ENCODE results near the gene USP36.
A peak's percentile ranks its signal among the peaks of the same experiment; 100 is the strongest.
"Not testable (repeated sequence)": the region's sequence is repeated elsewhere in the genome, so short reads cannot be mapped to it uniquely, and the experiment has no call there.

Gene USP36

DNA sequence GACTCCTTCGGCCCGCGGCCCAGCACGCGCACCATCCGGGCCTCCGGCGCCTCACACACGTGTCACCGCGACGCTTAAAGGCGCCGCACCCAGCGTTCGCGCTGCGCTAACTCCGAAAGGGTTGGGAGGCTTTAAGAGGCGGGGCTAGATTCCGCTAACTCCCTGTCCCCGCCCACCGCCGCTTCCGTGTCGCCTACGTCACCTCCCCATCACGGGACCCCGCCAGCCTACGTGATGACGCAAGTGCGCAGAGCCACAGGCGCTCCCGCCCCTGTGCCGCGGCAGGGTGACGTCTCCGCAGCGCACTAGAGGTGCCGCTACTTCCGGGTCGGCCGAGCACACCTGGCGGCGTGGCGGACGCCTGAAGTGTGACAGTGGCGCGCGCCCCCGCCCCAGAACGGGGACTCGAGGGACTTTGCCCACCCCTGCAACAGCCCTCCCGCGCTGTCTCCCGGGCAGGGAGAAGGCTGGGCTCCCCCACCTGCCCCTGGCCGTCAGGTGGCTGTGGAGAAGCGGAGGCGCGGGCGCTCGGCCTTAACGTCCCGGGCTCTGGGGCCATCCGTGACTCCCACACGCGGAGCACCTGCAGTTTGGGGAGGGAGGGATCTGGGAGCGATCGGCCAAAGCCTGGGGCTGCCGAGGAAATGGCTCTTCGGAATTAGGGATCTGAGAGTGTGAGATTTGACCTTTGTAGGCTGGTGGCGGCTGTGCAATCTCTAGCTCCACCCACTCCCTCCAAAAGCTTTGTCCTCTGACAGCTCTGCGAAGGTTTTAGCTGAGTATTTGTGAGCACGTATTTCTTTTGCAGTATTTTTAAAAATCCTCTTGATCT, at the start of gene USP36:
Gene USP36, minus strand, starts transcription at position 35 of the 832 bp plus-strand sequence. CDS start 4,451 bp downstream, outside the sequence.
- peak within 1 kb of the TSS; percentile 84 for H3K27ac ChIP-seq
- TF ChIP-seq, protein P1, sequence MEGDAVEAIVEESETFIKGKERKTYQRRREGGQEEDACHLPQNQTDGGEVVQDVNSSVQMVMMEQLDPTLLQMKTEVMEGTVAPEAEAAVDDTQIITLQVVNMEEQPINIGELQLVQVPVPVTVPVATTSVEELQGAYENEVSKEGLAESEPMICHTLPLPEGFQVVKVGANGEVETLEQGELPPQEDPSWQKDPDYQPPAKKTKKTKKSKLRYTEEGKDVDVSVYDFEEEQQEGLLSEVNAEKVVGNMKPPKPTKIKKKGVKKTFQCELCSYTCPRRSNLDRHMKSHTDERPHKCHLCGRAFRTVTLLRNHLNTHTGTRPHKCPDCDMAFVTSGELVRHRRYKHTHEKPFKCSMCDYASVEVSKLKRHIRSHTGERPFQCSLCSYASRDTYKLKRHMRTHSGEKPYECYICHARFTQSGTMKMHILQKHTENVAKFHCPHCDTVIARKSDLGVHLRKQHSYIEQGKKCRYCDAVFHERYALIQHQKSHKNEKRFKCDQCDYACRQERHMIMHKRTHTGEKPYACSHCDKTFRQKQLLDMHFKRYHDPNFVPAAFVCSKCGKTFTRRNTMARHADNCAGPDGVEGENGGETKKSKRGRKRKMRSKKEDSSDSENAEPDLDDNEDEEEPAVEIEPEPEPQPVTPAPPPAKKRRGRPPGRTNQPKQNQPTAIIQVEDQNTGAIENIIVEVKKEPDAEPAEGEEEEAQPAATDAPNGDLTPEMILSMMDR (IDR thresholded peaks at IDR 0.05) = peak; percentile 20
- no peak for TF ChIP-seq ZFX (IDR thresholded peaks at IDR 0.05; ENCODE audit: borderline replicate concordance)

DNA sequence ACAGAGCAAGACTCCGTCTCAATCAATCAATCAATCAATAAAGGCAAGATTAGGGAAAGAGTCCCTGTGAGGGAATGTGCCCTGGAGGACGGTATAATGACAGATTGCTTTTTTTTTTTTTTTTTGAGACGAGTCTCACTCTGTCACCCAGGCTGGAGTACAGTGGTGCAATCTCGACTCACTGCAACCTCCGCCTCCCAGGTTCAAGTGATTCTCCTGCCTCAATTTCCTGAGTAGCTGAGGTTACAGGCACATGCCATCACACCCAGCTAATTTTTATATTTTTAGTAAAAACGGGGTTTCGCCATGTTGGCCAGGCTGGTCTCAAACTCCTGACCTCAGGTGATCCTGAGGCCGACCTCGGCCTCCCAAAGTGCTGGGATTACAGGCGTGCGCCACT, 49.5 kb upstream of the USP36 start:
- not testable (repeated sequence) for H3K27ac ChIP-seq

DNA sequence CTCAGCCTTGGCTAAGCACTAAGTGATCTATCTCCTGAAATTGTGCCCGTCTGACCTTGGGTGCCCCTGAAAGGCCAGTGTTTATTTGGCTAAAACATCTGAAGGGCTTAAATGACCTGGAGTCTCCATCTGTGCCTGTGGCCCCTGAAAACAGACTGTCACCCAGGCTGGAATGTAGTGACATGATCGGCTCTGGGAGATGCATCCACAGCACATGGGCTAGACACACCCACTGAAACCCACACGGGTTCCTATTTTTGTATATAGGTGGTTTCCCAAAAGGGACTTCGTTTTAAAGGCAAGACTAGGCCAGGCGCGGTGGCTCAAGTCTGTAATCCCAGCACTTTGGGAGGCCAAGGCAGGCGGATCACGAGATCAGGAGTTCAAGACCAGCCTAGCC, 48.9 kb upstream of the USP36 start:
- H3K27ac ChIP-seq = no peak overlapping the region

DNA sequence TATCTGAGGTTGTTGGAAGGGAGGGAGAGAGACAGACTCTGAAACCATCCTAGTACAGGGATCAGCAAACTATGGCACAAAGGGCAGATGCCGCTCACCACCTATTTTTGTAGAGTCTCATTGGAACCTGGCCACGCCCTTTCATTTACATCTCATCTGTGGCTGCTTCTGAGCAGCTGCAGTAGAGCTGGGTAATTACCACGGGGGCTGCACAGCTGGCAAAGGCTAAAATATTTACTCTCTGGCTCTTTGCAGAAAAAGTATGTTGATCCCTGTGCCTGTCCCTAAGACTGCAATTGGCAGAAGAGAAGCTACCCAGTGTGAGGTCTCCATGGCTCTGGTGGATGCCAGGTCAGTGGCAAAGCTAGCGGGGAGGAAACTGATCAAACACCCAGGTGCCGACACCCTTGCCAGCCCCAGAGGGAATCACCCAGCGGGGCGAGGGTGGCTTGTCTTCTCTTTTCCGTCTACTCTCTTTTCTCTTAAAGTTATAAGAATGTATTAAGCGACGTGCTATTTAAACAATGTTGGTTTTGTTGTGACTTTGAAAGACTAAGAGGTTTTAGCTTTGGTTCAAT, 48.4 kb upstream of the USP36 start:
- H3K27ac ChIP-seq = no peak overlapping the region
- no peak for TF ChIP-seq ZFX (IDR thresholded peaks at IDR 0.05; ENCODE audit: borderline replicate concordance)
- TF ChIP-seq, protein P1 (IDR thresholded peaks at IDR 0.05) = no peak

More for the DNA sequence above, 48.9 kb upstream of the USP36 start:
- TF ChIP-seq ZFX (IDR thresholded peaks at IDR 0.05; ENCODE audit: borderline replicate concordance) = no peak

DNA sequence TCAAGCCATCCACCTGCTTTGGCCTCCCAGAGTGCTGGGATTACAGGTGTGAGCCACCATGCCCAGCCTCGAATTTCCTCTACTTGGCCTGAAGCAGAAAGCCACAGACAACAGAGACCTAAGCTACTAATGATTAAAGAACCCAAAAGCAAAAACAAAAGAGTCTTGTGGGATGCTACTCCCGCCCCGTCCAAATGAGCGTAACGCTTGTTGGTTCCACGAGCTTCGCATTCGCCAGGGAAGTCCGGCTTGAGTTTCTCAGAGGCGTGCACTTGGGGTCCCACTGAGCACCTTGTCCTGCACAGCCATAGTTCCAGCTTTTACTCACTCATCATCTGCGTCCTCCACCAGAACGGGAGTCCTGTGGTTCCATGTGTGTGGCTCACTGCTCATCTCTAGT, 46.3 kb upstream of the USP36 start:
- TF ChIP-seq, protein P1 (IDR thresholded peaks at IDR 0.05) = no peak
- TF ChIP-seq ZFX (IDR thresholded peaks at IDR 0.05; ENCODE audit: borderline replicate concordance) = no peak
- no peak overlapping the region for H3K27ac ChIP-seq

DNA sequence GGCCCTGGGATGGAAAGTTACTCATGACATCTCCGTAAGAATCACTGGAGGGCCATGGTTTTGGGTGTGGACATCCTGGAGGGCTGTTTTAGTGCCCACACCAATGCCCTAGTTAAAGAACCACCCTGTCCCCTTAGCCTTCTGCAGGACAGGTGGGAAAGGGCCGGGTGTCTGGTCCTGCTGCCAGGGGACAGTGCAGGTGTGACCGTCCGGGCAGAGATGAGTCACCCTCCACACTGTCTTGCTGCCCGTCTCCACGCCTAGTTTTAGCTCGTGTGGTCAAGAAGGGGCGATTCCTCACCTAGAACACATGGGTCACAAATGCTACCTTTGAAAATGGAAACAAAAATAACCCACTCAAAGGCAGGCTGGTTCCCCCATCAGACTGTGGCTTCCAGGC, 45.3 kb upstream of the USP36 start:
- TF ChIP-seq ZFX (IDR thresholded peaks at IDR 0.05; ENCODE audit: borderline replicate concordance) = no peak
- TF ChIP-seq, protein P1 (IDR thresholded peaks at IDR 0.05) = no peak
- H3K27ac ChIP-seq = no peak overlapping the region

DNA sequence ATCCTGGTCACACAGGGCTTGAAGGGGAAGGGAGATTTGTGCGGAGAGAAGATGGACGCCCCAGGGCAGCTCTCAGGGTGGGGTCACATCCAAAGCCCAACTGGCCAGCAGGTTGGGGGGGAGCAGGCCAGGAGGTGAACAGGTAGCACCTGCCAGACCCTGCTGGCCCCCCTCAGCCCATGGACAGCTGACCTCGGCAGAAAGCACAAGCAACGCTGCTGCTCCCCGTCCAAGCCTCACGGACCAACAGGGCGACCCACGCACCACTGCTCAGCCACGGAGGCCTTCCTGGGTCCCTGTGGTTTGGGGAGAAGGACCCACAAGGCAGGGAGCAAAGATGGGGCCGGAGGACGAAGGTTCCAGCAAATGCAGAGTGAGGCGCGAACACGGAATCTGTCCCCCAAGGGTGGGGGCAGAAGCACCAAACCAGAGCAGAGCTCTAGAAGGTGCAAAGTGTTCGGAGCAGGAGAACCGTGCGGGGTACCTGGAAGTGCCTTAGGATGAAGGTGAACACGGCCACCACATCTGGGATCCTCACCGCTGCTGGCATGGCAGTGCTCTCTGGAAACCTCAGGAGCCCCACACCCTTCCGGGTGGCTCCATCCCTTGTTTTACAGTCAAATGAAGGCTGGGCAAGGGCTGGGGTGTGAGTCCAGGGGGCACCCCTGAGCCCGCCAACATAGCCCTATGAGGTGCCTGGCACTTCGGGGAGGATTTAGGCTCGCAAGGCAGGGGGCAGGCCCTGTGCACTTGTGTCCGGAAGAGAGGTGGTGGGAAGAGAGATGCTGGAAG, 44.5 kb upstream of the USP36 start:
- no peak overlapping the region for H3K27ac ChIP-seq
- TF ChIP-seq, protein P1 (IDR thresholded peaks at IDR 0.05) = no peak
- no peak for TF ChIP-seq ZFX (IDR thresholded peaks at IDR 0.05; ENCODE audit: borderline replicate concordance)

Data from 22Rv1 (cell line).